Left ventricle myocardium inferior (tissue), 1 donor: Measurements from ENCODE around the gene TMEM221. TPM values are rescaled to one million over a fixed set of nuclear protein-coding genes. Genes with fewer than 3 reads are reported as not detected.

Experiments
- DNase-seq: peaks from one replicate; pipeline ENCODE4 v3.0.0-alpha.2; 2020
- H3K27ac ChIP-seq: fragments of 200-600 bp; replicated peaks from 2 replicates; pipeline ENCODE4 v1.8.0; 2021
- H3K27me3 ChIP-seq: fragments of 200-600 bp; 2 replicates; pipeline ENCODE4 v1.8.0; 2021; ENCODE audit warnings: low read depth
- H3K36me3 ChIP-seq: fragments of 200-600 bp; 2 replicates; pipeline ENCODE4 v1.8.0; 2021
- H3K4me1 ChIP-seq: fragments of 200-600 bp; 2 replicates; pipeline ENCODE4 v1.8.0; 2021
- H3K4me3 ChIP-seq: fragments of 200-600 bp; 2 replicates; pipeline ENCODE4 v1.8.0; 2021; ENCODE audit warnings: mild to moderate bottlenecking, moderate library complexity
- H3K9me3 ChIP-seq: fragments of 200-600 bp; replicated peaks from 2 replicates; pipeline ENCODE4 v1.8.0; 2021
- intact Hi-C: fragments of 100-400 bp; cut with micrococcal nuclease; formaldehyde crosslinking; loops from one replicate; pipeline ENCODE4 v1.11.0; 2022
- total RNA-seq: library from RNA; stranded (reverse); fragmentation: NEBNext Ultra II Directional; extraction: Animal tissue kit (Norgen Biotek cat#: 25700); gene quantifications from one replicate; pipeline ENCODE4 v1.2.1, GENCODE V29; 2021
- TF ChIP-seq, protein P1 (sequence below): fragments of 200-600 bp; IDR thresholded peaks from 2 replicates; pipeline ENCODE4 v1.8.0; 2021; ENCODE audit warnings: antibody characterized with exemption, mild to moderate bottlenecking, borderline replicate concordance
- donor health status: DM: no; HTN: yes; CAD: no; lungs with severe emphysema.

Gene TMEM221
- total RNA-seq, 1 donor from 2014 or later: 0.14 TPM

GRCh38 chr19:17429641-17430113 lies 18.8 kb downstream of the TMEM221 start:
- intact Hi-C loops: no loop called here
- Histone ChIP-seq H3K9me3 (no peaks in the 10 kb centered on the region), H3K27ac (no peak overlapping the region), H3K27me3 (no peaks in the 10 kb centered on the region), H3K36me3 (no peaks in the 10 kb centered on the region), H3K4me1 (no peaks in the 10 kb centered on the region), H3K4me3 (no peak overlapping the region)
- TF ChIP-seq, protein P1, sequence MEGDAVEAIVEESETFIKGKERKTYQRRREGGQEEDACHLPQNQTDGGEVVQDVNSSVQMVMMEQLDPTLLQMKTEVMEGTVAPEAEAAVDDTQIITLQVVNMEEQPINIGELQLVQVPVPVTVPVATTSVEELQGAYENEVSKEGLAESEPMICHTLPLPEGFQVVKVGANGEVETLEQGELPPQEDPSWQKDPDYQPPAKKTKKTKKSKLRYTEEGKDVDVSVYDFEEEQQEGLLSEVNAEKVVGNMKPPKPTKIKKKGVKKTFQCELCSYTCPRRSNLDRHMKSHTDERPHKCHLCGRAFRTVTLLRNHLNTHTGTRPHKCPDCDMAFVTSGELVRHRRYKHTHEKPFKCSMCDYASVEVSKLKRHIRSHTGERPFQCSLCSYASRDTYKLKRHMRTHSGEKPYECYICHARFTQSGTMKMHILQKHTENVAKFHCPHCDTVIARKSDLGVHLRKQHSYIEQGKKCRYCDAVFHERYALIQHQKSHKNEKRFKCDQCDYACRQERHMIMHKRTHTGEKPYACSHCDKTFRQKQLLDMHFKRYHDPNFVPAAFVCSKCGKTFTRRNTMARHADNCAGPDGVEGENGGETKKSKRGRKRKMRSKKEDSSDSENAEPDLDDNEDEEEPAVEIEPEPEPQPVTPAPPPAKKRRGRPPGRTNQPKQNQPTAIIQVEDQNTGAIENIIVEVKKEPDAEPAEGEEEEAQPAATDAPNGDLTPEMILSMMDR: no peak
- no peak for DNase-seq

- Histone ChIP-seq H3K4me3 (no peak overlapping the region), H3K4me1 (peaks cover 11% of the 10 kb centered on the region), H3K36me3 (peaks cover 5% of the 10 kb centered on the region), H3K27me3 (no peaks in the 10 kb centered on the region), H3K27ac (no peak overlapping the region), H3K9me3 (no peaks in the 10 kb centered on the region)
- DNase-seq: no peak
- intact Hi-C loops: no loop called here
- TF ChIP-seq, protein P1: peak; percentile 35
These were observed 23.6 kb downstream of the TMEM221 start for GRCh38 chr19:17424743-17425365.

DNA sequence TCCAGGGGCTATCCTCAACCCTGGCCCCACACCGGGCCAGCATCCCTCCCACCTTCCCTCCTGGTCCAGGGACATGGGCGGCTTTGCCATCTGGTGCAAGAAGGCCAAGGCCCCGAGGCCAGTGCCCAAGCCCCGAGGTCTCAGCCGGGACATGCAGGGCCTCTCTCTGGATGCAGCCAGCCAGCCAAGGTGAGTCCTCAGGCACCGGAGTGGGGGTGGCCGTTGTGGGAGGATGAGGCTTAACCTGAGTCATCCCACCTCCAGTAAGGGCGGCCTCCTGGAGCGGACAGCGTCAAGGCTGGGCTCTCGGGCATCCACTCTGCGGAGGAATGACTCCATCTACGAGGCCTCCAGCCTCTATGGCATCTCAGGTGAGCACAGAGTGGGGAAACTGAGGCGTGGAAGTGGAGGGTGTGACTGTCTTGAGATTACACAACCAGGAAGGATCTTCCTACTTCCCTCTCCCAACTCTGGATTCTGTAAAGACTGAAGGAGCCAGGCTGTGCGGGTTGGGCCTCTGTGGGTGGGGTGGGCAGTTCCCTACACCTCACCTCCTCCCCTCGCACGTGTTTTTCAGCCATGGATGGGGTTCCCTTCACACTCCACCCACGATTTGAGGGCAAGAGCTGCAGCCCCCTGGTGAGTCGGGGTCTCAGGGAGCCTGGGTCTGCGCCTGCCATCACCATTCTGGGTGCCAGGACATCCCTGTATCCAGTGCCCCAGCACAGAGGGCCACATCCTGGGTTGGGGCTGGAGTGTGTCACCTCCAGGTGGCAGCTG lies 24.8 kb downstream of the TMEM221 start:
- Histone ChIP-seq H3K4me1 (peaks cover 19% of the 10 kb centered on the region), H3K27me3 (no peaks in the 10 kb centered on the region), H3K9me3 (no peaks in the 10 kb centered on the region), H3K27ac (no peak overlapping the region), H3K36me3 (peaks cover 5% of the 10 kb centered on the region), H3K4me3 (no peak overlapping the region)
- TF ChIP-seq, protein P1: no peak
- DNase-seq: no peak
- intact Hi-C loops: no loop called here

- Histone ChIP-seq H3K9me3 (no peaks in the 10 kb centered on the region), H3K27ac (no peak overlapping the region), H3K4me3 (no peak overlapping the region), H3K27me3 (peaks cover 4% of the 10 kb centered on the region), H3K4me1 (peaks cover 20% of the 10 kb centered on the region), H3K36me3 (peaks cover 5% of the 10 kb centered on the region)
- DNase-seq: no peak
- TF ChIP-seq, protein P1: no peak
- intact Hi-C loops: no loop called here
These were observed 26.5 kb downstream of the TMEM221 start for GRCh38 chr19:17421942-17422341.

DNA sequence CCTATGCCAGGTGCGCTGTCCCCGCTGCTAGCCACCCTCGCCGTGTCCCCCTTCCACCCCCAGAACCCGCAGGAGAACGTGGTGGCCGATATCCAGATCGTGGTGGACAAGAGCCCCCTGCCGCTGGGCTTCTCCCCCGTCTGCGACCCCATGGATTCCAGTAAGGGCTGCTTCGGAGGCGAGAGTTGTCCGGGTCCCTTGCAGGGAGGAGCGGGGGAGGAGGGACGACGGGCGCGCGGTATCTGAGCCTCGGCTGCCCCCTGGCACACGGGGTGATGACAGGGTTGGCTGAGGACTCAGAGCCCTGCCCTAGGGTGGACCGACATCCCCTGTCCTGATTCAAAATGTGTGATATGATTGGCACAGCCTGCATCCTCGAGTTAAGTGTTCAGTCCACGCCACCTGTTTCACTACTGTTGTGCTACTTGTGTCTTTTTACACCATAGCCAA lies 28.0 kb downstream of the TMEM221 start:
- TF ChIP-seq, protein P1: no peak
- Histone ChIP-seq H3K4me1 (peaks cover 20% of the 10 kb centered on the region), H3K36me3 (peaks cover 5% of the 10 kb centered on the region), H3K4me3 (peak overlapping the region; percentile 76), H3K9me3 (no peaks in the 10 kb centered on the region), H3K27me3 (peaks cover 9% of the 10 kb centered on the region), H3K27ac (peak overlapping the region; percentile 60)
- DNase-seq: peak; percentile 23
- intact Hi-C loops: no loop called here
